Pancreas (tissue), 10 donors: Measurements from ENCODE around the gene BICD1. TPM values are rescaled to one million over a fixed set of nuclear protein-coding genes. Genes with fewer than 3 reads are reported as not detected.
A peak's percentile ranks its signal among the peaks of the same experiment; 100 is the strongest.

Experiments
- ATAC-seq, 4 donors: fragments of 200-7000 bp; cut with Tn5 transposase; one replicate each; pipeline versions ENCODE4 v1.8.0 to v1.9.1; 2020; ENCODE audit warnings: mild to moderate bottlenecking in 4 of 4, moderate library complexity in 4 of 4
- DNase-seq, 6 donors: peaks; one replicate each; pipeline ENCODE4 v3.0.0-alpha.2; 2020
- FAIRE-seq: peaks from 2 replicates; lab custom pipeline; 2012; peaks lifted over from hg19 to GRCh38; lab: Jason Lieb, UNC
- H3K27ac ChIP-seq, 4 donors: fragments of 200-600 bp; sonication (generic); 1 replicate in 3 of 4; 2 replicates in 1 of 4; pipeline versions ENCODE4 v1.5.0 to v1.8.0; 2020
- H3K27me3 ChIP-seq, 4 donors: fragments of 200-600 bp; one replicate each; pipeline ENCODE4 v1.8.0; 2021
- H3K36me3 ChIP-seq, 3 donors: fragments of 200-600 bp; sonication (generic) in 1 of 3; one replicate each; pipeline versions ENCODE4 v1.5.0 to v1.8.0; 2020 to 2021
- H3K4me1 ChIP-seq, 3 donors: fragments of 200-600 bp; one replicate each; pipeline ENCODE4 v1.8.0; 2021
- H3K4me3 ChIP-seq, 4 donors: fragments of 200-600 bp; sonication (generic) in 2 of 4; one replicate each; pipeline versions ENCODE4 v1.5.0 to v1.8.0; 2020 to 2021
- H3K9me3 ChIP-seq, 4 donors: fragments of 200-600 bp; one replicate each; pipeline ENCODE4 v1.8.0; 2021
- WGBS, 2 donors: extraction: QIAGEN DNeasy Blood & Tissue Kit; methylation state at CpG; one replicate each; pipeline ENCODE4 v1.1.7; 2013; 5-methylcytosine and 5-hydroxymethylcytosine counted together
- intact Hi-C, 3 donors: fragments of 100-400 bp; cut with DNase I; formaldehyde crosslinking; loops; one replicate each; pipeline versions ENCODE4 v1.11.1 to v1.14.2; 2022
- polyA plus RNA-seq, 2 donors: library from polyadenylated mRNA; stranded (reverse); fragments of 200-250 nt; gene quantifications; one replicate each; pipeline ENCODE4 v1.2.3, GENCODE V29; 2013
- total RNA-seq, 6 donors: library from RNA; stranded (reverse); fragmentation: NEBNext Ultra II Directional in 4 of 6; extraction: Animal tissue kit (Norgen Biotek cat#: 25700) in 4 of 6; gene quantifications; one replicate each; pipeline versions ENCODE4 v1.2.1 to v1.2.4, GENCODE V29; 2021 to 2023
- TF ChIP-seq, protein P1 (sequence below), 4 donors: fragments of 200-600 bp; sonication (generic) in 3 of 4; IDR thresholded peaks; one replicate each; pipeline versions ENCODE4 v1.5.0 to v1.8.0; 2021; ENCODE audit warnings: antibody characterized with exemption in 4 of 4
- donor health status: healthy with polysubstance abuse.
- donor health status: DM: no; HTN: no; CAD: no; lungs with moderate emphysema.
- donor health status: DM: no; HTN: no; CAD: no.
- donor health status: control.
- donor health status: control.
- donor health status: Bipolar disorder and iron deficiency.
- donor health status: DM: yes; HTN: yes; CAD: no.
- donor health status: DM: no; HTN: no; CAD: no.
- donor health status: DM: no; HTN: no; CAD: no.
- donor health status: DM: yes; HTN: yes; CAD: no.

The BICD1 gene
- total RNA-seq, result 1 to 10 TPM; 2.4 to 8.1 (median 3.4) TPM
- 1 to 10 TPM; 2.5 to 3.5 TPM for polyA plus RNA-seq

DNA sequence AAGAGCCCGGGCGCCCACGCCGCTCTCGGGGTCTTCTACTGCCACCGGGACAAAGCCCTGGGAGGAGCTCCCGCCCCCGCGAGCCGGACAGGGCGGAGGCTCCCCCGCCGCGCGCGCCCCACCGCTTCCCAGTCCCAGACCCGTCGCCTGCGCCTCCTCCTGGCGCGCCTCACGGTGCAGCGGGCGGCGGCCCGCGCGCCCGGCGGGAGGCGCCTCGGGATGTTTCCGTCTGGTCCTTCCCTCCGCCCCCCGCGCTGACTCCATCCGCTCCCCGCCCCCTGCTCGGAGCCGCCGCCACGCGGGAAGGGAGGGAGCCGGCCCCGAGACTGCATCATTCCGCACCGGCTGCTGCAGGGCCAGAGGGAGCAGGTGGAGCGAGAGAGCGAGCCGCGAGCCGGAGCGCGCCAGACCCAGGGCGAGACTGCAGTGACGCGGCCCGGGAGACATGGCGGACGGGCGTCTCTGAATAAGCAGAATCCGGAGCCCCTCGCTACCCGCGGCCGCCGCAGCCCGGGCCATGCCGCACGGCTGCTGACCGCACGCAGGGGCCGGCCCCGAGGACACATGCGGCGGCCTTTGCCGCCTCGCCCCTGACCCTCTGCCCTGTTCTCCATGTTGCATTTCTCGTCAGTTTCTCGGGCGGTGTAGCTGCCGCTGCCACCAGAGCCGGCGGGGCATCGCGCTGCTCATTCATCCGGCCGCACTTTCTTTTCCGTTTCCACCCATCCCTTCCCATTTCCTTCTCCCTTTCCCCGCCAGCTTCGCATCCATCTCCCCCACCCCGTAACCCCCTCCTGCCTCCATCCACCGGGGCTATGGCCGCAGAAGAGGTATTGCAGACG, at the start of gene BICD1:
Gene BICD1, plus strand, starts transcription at position 331 of the 842 bp plus-strand sequence. Its CDS starts 485 bp downstream, at position 816.
- Histone ChIP-seq H3K4me3 (peak within 1 kb of the TSS; percentile 78 to 92 (median 88)), H3K36me3 (no peaks in the 10 kb centered on the region), H3K4me1 (peaks cover 0 to 7% (median 2%) of the 10 kb centered on the region in 3 donors), H3K27me3 (no peaks in the 10 kb centered on the region), H3K9me3 (no peaks in the 10 kb centered on the region), H3K27ac (peak within 1 kb of the TSS; percentile 43 to 76 (median 62))
- WGBS, 2 donors, result 0 to 1% methylated on average over 67 to 96 of the region's 96 CpGs
- intact Hi-C loops, result no loop called here
- TF ChIP-seq, protein P1, sequence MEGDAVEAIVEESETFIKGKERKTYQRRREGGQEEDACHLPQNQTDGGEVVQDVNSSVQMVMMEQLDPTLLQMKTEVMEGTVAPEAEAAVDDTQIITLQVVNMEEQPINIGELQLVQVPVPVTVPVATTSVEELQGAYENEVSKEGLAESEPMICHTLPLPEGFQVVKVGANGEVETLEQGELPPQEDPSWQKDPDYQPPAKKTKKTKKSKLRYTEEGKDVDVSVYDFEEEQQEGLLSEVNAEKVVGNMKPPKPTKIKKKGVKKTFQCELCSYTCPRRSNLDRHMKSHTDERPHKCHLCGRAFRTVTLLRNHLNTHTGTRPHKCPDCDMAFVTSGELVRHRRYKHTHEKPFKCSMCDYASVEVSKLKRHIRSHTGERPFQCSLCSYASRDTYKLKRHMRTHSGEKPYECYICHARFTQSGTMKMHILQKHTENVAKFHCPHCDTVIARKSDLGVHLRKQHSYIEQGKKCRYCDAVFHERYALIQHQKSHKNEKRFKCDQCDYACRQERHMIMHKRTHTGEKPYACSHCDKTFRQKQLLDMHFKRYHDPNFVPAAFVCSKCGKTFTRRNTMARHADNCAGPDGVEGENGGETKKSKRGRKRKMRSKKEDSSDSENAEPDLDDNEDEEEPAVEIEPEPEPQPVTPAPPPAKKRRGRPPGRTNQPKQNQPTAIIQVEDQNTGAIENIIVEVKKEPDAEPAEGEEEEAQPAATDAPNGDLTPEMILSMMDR (IDR thresholded peaks at IDR 0.05), result no peak
- DNase-seq (peak; percentile 81 to 90 (median 86)), FAIRE-seq (no peak), ATAC-seq (peak; percentile 94 to 97 (median 96))

GRCh38 chr12:32061033-32061432, 45.6 kb upstream of the BICD1 start:
- Histone ChIP-seq H3K27me3 (no peaks in the 10 kb centered on the region), H3K4me3 (no peak overlapping the region), H3K27ac (no peak overlapping the region), H3K9me3 (no peaks in the 10 kb centered on the region), H3K36me3 (no peaks in the 10 kb centered on the region), H3K4me1 (no peaks in the 10 kb centered on the region)
- 96 to 98% methylated on average over 3 of the region's 3 CpGs for WGBS, 2 donors
- no peak for DNase-seq
- TF ChIP-seq, protein P1 (IDR thresholded peaks at IDR 0.05), result no peak
- ATAC-seq, result no peak
- intact Hi-C loops, result loop anchor here in 1 of 3 donors (10.0 kb wide), 1 partner anchor 244 kb away; no protein-coding TSS in a partner anchor
- no peak for FAIRE-seq

- Histone ChIP-seq H3K27me3 (no peaks in the 10 kb centered on the region), H3K4me3 (no peak overlapping the region), H3K9me3 (no peaks in the 10 kb centered on the region), H3K4me1 (no peaks in the 10 kb centered on the region), H3K36me3 (no peaks in the 10 kb centered on the region), H3K27ac (no peak overlapping the region)
- WGBS, 2 donors, result 37 to 44% methylated on average over 2 of the region's 2 CpGs
- TF ChIP-seq, protein P1 (IDR thresholded peaks at IDR 0.05), result no peak
- intact Hi-C loops, result loop anchor here in 1 of 3 donors (10.0 kb wide), 1 partner anchor 242 kb away; no protein-coding TSS in a partner anchor
- no peak for FAIRE-seq
- DNase-seq, result no peak
- no peak for ATAC-seq
Observed at GRCh38 chr12:32062881-32063280, 43.8 kb upstream of the BICD1 start.

- Histone ChIP-seq H3K4me1 (no peaks in the 10 kb centered on the region), H3K9me3 (no peaks in the 10 kb centered on the region), H3K27me3 (no peaks in the 10 kb centered on the region), H3K4me3 (no peak overlapping the region), H3K27ac (no peak overlapping the region), H3K36me3 (no peaks in the 10 kb centered on the region)
- TF ChIP-seq, protein P1 (IDR thresholded peaks at IDR 0.05), result no peak
- DNase-seq (no peak), FAIRE-seq (no peak), ATAC-seq (no peak)
- WGBS, 2 donors, result 85 to 93% methylated on average over 4 of the region's 4 CpGs
- intact Hi-C loops, result loop anchor here in 1 of 3 donors (10.0 kb wide), 1 partner anchor 241 kb away; no protein-coding TSS in a partner anchor
Observed at GRCh38 chr12:32063796-32064195, 42.9 kb upstream of the BICD1 start.
